Esophagus muscularis mucosa (tissue), 3 donors: ENCODE measurements around the gene NUP214.

Experiments
- POLR2A ChIP-seq: fragments of 450-650 bp; IDR thresholded peaks from one replicate; pipeline ENCODE4 v1.6.1; 2017; ENCODE audit warnings: antibody characterized with exemption, moderate library complexity, mild to moderate bottlenecking, low read depth
- TF ChIP-seq, protein P1 (sequence below), 3 experiments: fragments of 200-600 bp in 2 of 3; fragments of 450-650 bp in 1 of 3; sonication (generic) in 2 of 3; IDR thresholded peaks; one replicate each; pipeline ENCODE4 v1.5.1; 2017 to 2019; ENCODE audit warnings: antibody characterized with exemption in 3 of 3, mild to moderate bottlenecking in 2 of 3, moderate library complexity in 1 of 3

DNA sequence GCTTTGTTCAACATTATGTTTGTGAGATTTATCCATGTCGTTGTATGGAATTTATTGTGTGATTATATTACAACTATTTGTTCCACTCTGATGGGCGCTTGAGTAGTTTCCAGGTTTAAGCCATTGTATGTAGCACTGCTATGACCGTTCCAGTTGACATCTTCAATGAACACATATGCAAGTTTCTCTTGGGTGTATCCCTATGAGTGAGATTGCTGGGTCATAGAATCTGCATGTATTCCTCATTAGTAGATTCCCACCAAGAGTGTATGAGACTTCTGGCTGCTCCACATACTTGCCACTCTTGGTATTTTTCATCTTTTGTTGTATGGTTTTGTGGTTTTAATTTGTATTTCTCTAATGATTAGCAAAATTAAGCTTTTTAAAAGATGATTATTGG, 22.9 kb downstream of the NUP214 start:
- TF ChIP-seq, protein P1, sequence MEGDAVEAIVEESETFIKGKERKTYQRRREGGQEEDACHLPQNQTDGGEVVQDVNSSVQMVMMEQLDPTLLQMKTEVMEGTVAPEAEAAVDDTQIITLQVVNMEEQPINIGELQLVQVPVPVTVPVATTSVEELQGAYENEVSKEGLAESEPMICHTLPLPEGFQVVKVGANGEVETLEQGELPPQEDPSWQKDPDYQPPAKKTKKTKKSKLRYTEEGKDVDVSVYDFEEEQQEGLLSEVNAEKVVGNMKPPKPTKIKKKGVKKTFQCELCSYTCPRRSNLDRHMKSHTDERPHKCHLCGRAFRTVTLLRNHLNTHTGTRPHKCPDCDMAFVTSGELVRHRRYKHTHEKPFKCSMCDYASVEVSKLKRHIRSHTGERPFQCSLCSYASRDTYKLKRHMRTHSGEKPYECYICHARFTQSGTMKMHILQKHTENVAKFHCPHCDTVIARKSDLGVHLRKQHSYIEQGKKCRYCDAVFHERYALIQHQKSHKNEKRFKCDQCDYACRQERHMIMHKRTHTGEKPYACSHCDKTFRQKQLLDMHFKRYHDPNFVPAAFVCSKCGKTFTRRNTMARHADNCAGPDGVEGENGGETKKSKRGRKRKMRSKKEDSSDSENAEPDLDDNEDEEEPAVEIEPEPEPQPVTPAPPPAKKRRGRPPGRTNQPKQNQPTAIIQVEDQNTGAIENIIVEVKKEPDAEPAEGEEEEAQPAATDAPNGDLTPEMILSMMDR (IDR thresholded peaks at IDR 0.05): no peak
- no peak for TF ChIP-seq POLR2A
